Umbilical cord (tissue), 2 donors: Measurements from ENCODE around the gene ZNF112. TPM values are rescaled to one million over a fixed set of nuclear protein-coding genes. Genes with fewer than 3 reads are reported as not detected.

ENCODE experiments used
- DNase-seq: peaks from one replicate; pipeline ENCODE4 v3.0.0-alpha.2; 2015; ENCODE audit warnings: low spot score
- total RNA-seq: library from RNA; depleted of rRNA; stranded (reverse); fragments of >200 nt; gene quantifications from one replicate; pipeline ENCODE4 v1.2.3, GENCODE V29; 2014; ENCODE audit warnings: low replicate concordance; ENCODE audit not compliant: insufficient read depth

The ZNF112 gene
- total RNA-seq, 1 donor from 2014 or later, result 17.3 TPM

DNA sequence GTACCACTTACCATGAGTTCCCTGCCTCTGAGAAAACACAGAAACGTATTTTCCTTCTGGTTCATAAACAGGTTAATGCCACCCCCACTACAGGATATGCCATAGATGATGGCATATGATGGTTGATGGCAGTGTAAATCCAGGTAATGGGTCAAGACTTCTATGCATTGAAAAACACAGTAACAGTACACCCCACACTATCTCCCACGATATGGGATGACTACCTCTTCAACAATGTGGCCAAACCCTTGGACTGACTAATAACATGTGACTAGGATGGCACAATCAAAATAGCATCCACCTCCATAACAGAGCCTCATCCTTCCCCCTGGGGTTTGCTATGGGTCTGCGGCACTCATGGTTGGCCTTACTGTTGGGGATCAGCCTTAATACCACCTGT lies 73.6 kb downstream of the ZNF112 start:
- DNase-seq, result no peak

- no peak for DNase-seq
Observed at GRCh38 chr19:44280916-44281315, 75.6 kb downstream of the ZNF112 start.

GRCh38 chr19:44278181-44278690 lies 78.2 kb downstream of the ZNF112 start:
- DNase-seq, result no peak

GRCh38 chr19:44277331-44277730 lies 79.1 kb downstream of the ZNF112 start:
- no peak for DNase-seq

Other genes starting within 250 kb of the ZNF112 start
- 5.5 TPM for gene ZNF225, start 243.3 kb downstream of the ZNF112 start, total RNA-seq
- gene ZNF234, start 215.1 kb downstream of the ZNF112 start, total RNA-seq, result 21.9 TPM
- gene ZNF226, start 191.6 kb downstream of the ZNF112 start, total RNA-seq, result 24.1 TPM
- 21.7 TPM for gene ZNF227, start 144.1 kb downstream of the ZNF112 start, total RNA-seq
- gene ZNF233, start 96.8 kb downstream of the ZNF112 start, total RNA-seq, result 9.9 TPM
- 17.6 TPM for gene ZNF235, start 51.7 kb downstream of the ZNF112 start, total RNA-seq
- 6.3 TPM for gene ZNF285, start 44.9 kb upstream of the ZNF112 start, total RNA-seq
- 4.1 TPM for gene ZNF229, start 91.8 kb upstream of the ZNF112 start, total RNA-seq
- gene ZNF180, start 143.8 kb upstream of the ZNF112 start, total RNA-seq, result 15.9 TPM
- not detected for gene CEACAM20, start 173.0 kb upstream of the ZNF112 start, total RNA-seq